ENCODE data around the gene GBP6.
"Not testable (repeated sequence)": the region's sequence is repeated elsewhere in the genome, so short reads cannot be mapped to it uniquely, and the experiment has no call there.

GBP6 gene, protein sequence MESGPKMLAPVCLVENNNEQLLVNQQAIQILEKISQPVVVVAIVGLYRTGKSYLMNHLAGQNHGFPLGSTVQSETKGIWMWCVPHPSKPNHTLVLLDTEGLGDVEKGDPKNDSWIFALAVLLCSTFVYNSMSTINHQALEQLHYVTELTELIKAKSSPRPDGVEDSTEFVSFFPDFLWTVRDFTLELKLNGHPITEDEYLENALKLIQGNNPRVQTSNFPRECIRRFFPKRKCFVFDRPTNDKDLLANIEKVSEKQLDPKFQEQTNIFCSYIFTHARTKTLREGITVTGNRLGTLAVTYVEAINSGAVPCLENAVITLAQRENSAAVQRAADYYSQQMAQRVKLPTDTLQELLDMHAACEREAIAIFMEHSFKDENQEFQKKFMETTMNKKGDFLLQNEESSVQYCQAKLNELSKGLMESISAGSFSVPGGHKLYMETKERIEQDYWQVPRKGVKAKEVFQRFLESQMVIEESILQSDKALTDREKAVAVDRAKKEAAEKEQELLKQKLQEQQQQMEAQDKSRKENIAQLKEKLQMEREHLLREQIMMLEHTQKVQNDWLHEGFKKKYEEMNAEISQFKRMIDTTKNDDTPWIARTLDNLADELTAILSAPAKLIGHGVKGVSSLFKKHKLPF

DNA sequence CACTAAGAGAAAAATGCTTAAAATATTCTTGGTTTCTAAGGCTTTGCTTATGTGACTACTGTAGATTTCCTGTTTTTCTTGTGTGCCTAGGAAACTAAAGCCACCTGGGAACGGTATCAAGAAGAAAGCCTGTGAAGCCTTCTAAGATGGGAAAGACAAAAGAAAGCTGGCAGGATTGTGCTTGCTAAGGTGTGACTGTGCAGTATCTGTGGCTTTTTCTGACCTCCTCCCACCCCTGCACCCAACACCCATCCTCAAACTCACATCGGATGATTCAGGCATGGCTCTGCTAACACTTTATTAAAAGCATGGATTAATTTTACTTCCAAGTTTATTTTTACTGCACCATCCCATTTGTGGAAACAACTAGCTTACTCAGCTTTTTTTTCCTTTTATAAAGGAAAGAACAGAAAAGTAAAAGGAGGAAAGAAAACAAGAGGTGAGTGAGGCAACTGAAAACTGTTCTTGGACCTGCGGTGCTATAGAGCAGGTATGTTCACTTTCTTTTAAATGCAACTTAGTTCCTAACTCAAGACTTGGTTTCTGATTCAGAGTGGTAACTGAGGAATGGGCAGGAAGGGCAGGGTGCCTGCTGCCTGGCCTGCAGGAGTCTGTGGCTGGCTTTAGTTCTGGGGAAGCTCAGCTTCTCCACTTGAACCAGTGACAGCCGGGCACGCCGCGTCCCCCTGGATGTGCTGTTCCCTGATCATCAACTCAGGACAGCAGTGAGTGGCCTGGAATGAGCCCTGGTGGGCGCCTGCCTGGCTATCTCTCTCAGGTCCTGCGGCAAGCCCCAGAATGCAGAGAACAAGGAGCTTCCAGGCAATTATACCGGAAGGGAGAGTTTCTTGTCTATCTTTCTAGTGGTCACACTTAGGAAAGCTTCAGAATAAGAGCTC lies at the start of gene GBP6:
Gene GBP6, plus strand, starts transcription at position 422 of the 899 bp plus-strand sequence. CDS start 4,493 bp downstream, outside the sequence.
- DNase-seq (ENCODE audit: low read depth, low spot score): peak; percentile 15

DNA sequence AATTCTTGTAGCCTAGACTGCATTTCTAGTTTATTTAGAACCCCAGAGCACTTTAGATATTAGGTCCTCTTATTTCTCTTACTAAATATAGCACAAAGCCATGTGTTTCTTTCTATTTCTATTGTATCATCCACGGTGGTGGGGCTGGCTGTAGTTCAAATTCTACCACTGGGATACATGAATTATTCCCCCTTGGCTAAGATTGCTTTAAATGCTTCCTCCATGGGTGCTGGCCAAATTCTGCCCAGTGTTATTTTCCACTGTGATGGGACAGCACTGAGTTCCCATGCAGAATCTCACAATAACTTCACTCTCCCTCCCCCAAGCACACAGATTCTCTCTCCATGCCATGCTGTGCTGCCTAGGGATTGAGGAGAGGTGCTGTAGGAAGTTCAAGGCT lies 41.5 kb upstream of the GBP6 start:
- peak; percentile 26 for DNase-seq (ENCODE audit: low read depth, low spot score)

DNA sequence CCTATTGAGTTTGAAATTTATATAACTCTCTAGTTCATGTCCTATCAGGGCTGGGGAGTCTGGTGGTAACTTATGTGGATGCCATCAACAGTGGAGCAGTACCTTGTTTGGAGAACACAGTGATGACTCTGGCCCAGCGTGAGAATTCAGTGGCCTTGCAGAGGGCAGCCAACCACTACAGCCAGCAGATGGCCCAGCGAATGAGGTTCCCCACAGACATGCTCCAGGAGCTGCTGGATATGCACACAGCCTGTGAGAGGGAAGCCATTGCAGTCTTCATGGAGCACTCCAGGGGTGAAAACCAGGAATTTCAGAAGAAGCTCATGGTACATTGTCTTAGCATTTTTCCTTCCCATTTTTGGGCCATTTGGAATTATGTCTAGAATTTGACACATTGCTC lies 32.0 kb upstream of the GBP6 start:
- DNase-seq (ENCODE audit: low read depth, low spot score): no peak

DNA sequence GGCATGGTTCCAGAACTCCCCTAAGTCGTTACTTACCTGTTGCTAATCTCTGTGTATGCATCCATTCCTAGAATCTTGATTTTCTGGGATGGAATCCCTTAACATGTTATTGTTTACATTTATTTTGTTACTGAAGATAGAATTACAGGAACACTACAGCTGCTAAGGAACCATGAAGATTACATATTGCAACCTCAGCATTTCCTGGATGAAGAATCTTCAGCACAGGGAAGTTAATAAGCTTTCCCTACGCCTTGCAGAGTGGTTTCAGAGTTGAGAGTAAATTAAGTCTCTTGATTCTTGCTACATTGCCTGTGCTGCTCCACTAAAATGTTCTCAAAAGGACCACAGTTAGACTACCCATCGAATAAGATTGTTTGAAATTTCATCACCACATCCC lies 31.4 kb upstream of the GBP6 start:
- DNase-seq (ENCODE audit: low read depth, low spot score): no peak

DNA sequence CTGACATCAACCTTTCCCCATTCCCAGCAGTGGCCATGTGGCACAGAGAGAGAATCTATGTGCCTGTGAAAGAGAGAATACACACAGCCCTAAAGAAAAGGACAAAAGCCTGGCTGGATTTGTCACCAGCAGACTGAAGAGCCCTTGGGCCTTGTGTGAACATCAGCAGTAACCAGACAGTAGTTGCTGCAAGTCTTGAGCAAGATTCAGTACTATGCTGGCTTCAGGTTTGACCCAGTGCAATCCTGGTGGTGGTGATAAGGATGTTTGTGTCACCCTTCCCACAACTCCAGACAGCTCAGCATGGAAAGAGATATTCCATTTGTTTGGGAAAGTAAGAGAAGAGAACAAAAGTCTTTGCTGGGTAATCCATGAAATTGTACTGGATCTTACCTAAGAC lies 28.4 kb upstream of the GBP6 start:
- DNase-seq (ENCODE audit: low read depth, low spot score): no peak

DNA sequence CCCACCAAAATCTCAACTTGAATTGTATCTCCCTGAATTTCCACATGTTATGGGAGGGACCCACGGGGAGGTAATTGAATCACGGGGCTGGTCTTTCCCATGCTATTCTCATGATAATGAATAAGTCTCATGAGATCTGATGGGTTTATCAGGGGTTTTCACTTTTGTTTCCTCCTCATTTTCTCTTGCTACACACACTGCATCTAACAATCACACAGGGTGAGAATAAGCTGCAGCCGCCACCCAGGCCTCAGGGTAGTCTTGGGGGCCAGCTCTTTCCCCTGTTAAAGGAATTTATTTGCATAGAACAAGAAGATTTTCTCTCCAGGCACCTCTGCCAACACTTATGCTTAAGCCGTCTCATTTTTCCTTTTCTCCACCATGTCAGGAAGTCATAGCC lies 26.0 kb upstream of the GBP6 start:
- no peak for DNase-seq (ENCODE audit: low read depth, low spot score)

DNA sequence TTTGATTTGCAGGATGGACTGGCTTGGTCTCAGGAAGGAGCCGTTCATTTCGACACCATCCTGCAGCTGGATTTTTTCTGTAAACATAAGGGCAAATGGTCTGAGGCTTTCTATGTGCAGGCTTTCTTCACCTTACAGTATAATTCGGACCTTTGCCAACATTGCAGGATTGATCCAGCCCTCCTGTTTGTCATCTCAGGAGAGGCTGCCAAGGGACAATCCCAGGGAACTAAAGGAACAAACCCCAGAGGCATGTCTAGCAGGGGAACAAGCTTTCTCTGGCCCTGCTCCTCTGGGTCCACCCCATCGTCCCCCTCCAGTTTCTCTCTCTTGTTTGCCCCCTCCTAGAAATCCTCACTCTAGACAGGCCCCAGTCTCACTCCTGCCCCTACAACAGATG lies 24.8 kb upstream of the GBP6 start:
- no peak for DNase-seq (ENCODE audit: low read depth, low spot score)

DNA sequence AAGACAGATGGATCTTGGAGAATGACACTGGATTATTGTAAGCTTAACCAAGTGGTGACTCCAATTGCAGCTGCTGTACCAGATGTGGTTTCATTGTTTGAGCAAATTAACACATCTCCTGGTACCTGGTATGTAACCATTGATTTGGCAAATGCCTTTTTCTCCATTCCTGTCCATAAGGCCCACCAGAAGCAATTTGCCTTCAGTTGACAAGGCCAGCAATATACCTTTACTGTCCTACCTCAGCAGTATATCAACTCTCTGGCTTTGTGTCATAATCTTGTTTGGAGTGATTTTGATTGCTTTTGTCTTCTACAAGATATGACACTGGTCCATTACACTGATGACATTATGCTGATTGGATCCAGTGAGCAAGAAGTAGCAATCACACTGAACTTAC lies 18.4 kb upstream of the GBP6 start:
- not testable (repeated sequence) for DNase-seq (ENCODE audit: low read depth, low spot score)

DNA sequence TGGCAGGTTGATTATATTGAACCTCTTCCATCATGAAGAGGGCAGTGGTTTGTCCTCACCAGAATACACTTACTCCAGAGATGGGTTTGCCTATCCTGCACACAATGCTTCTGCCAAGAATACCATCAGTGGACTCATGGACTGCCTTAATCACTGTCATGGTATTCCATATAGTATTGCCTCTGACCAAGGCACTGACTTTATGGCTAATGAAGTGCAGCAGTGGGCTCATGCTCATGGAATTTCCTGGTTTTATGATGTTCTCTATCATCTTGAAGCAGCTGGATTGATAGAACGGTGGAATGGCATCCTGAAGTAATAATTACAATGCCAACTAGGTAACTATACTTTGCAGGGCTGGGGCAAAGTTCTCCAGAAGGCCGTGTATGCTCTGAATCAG lies 16.6 kb upstream of the GBP6 start:
- DNase-seq (ENCODE audit: low read depth, low spot score): no peak

DNA sequence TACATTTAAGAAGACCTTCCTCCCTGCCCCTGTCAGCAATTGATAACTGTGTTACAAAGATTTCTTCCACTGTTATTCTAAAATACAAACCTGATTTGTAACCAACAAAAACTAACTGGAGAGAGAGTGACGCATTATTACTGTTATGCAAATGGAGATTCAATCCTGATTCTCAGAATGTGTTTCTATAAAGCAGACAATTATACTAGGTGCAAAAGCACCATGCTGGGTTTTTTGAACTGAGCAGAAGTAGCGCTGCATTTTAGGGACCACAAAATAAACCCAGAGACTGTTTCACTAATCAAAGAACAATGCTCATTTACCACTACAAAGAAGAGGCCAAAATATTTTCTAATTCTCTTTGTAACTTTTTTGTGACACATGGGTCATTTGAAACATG lies 13.6 kb upstream of the GBP6 start:
- peak; percentile 15 for DNase-seq (ENCODE audit: low read depth, low spot score)

DNA sequence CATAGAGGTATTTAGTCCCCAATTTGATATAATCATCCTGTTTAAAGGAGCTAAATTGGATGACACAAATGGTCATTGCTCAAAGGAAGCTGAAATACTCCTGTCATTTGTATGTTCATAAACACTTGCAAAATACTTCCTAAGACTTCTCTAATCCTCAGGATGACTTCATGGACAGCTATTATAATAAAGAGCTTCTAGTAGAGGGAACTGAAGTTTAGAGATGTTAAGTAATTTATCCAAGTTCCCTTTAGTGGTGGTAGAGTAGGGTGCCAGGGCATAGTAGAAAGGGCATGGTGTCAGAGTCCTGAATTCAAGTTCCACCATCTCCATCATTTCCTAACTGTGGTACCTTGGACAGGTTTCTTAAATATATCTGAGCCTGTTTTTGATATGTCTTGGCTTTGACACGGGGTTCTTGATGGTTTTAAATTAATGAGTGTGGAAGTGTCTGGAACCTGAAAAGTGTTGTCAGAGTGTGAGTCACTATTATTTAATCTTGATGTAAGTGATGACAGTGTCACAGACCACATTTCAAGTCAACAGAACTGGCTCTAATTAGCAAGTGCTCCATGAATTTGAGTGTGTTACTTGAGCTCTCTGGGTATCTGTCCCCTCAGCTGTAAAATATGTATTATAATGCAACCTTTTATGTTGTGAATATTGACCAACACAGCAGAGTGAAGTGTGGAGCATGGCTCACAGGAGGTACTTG lies 12.1 kb upstream of the GBP6 start:
- peak; percentile 26 for DNase-seq (ENCODE audit: low read depth, low spot score)

DNA sequence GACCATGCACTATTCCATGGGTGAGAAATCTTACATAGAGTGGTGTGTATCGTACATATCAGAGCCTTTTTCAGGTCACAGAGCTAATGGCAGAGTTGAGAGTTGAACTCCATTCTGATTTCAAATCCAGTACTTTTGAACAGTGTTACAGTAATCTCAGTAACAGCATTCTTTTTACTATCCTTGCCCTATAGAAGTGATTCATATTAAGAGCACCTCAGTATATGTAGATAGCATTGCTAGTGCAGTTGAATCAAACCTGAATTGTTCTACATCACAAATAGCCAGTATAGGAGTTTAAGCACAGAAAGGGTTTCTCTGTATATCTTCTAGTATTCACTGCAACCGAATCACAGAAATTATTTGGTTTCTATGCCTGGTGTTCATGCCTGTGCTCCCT lies 11.4 kb upstream of the GBP6 start:
- DNase-seq (ENCODE audit: low read depth, low spot score): no peak

DNA sequence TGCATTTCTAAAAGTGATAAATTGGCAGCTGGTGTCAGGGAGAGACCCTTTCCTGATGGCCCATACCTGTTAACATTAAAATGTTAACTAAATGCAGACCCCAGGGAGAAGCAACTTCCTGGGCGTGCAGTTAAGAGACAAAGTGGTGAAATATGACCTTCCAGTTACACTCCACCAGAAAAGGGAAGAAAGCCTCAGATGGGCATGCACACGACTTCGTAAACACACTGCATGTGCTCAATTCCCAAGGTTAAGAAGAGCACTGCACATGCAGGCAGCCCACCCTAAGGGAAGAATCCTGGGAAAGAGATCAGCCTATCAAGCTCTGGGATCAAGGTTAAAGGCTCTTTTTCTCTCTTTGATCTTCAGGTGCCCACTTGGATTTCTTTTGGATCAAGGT lies 9.7 kb upstream of the GBP6 start:
- no peak for DNase-seq (ENCODE audit: low read depth, low spot score)

DNA sequence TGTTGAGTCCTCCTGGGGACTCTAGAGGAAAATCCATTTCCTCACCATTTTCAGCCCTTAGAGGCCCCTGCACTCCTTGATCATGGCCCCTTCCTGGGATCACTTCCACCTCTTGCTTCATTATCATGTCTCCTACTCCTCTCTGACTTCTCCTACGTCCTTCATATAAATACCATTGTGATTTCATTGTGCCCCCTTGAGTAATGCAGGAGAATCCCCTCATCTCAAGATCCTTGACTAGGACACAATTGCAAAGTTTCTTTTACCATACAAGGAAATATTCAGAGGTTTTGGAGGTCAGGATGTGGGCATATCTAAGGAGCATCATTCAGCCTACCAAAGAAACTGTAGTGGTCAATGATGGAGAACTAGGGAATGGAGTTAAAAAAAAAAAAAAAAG lies 8.8 kb upstream of the GBP6 start:
- DNase-seq (ENCODE audit: low read depth, low spot score): no peak

DNA sequence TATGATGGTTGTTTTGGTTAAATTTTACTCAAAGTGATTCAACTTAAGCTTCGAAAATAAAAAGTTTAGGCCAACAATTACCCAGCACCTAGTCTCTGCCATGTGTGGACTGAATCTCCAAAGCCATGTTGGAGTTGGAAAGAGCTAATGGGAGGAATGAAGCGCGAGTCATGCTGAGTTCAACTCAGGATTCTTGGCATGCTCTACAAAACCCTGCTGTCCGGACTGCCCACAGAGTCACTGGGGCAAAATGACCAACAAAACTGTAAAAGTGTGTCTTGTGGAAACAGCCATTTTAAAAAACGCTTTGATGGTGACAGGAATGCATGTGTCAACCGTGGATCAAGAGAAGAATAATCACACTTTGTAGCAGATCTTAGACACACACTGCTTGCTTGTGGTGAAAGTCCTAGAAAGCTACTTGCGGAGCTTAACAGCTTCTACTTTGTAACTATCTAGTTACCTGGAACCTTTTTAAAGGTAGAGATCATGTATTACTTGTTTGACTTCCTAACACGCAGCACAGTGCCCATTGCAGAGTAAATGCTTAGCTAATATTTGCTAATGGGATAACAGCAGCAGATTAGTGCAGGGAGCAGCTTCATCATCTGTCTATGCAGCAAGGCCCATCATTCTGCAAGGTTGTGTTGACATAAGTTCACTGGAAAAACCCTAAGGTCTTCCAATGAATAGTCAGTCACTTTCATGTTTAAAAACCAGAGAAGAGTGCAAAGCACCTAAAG lies 7.0 kb upstream of the GBP6 start:
- DNase-seq (ENCODE audit: low read depth, low spot score): peak; percentile 79

DNA sequence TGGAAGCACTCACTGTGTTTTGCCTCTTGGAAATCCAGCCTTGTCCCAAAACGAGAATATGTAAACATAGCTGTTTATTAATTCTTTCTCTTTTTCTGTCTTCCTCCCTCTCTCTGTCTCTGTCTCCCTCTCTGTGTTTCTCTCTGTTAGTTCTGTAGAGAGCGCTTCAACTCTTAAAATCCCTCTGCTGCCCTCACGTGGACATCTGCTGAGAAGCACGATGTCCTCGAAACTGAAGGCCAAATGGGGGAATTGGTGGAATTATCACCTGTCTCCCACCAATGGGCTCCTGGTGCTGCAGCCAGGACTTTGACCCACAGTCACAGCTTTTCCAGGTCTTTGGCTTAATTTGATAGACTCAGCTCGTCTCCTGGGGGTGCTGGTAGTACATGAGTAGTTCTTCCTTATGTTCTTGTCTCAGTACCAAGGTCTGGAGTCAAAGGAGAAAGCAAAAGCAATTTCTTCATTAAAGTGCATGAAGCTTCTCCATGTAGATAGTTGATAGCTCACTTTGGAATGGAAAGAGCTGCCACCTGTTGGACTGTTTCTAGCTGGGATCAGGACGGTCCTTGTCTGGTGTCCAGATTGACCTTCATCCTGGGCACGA lies 5.5 kb upstream of the GBP6 start:
- DNase-seq (ENCODE audit: low read depth, low spot score): peak; percentile 87

DNA sequence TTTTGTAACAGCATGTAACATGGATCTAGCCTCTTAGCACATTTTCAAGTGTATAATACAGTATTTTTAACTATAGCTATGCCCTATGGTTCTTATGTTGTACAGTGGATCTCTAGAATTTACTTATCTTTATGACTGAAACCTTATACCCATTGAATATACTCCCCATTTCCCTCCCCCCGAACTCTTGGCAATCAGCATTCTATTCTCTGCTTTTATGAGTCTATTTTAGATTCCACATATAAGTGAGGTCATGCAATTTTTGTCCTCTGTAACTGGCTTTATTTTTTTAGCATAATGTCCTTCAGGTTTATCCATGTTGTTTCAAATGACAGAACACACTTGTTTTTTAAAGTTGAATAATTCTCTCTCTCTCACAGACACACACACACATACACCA lies 3.1 kb upstream of the GBP6 start:
- no peak for DNase-seq (ENCODE audit: low read depth, low spot score)

DNA sequence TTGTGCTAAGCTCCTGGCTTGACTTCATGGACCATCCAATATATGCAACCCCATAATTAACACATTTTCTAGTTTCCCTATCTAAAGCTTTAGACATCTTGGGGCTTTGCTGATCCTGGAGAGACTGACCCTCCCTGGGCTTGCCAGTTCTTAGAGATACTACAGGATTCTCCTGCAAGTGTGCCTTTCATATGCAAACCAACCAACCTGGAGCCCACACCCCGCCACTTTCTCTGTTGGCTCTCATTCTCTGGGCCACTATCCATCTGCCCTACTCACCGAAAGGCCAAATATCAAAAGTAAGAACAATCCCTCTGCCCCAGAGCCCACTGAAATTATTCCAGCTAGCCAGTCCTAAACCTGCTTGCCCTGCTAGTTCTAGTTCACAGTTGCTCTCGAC lies 2.2 kb upstream of the GBP6 start:
- DNase-seq (ENCODE audit: low read depth, low spot score): no peak

DNA sequence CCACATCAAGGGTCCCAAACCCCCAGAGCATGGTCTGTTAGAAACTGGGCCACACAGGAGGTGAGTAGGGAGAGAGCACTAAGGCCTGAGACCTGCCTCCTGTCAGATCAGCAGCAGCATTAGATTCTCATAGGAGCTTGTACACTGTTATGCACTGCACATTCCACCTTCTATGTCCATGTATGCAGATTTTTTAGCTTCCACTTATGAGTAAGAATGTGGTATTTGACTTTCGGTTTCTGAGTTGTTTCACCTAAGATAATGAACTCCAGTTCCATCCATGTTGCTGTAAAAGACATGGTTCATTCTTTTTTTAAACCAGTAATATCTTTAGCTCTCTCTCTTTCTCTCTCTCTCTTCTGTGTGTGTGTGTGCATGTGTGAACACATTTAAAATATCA lies 663 bp upstream of the GBP6 start:
- peak; percentile 55 for DNase-seq (ENCODE audit: low read depth, low spot score)

DNA sequence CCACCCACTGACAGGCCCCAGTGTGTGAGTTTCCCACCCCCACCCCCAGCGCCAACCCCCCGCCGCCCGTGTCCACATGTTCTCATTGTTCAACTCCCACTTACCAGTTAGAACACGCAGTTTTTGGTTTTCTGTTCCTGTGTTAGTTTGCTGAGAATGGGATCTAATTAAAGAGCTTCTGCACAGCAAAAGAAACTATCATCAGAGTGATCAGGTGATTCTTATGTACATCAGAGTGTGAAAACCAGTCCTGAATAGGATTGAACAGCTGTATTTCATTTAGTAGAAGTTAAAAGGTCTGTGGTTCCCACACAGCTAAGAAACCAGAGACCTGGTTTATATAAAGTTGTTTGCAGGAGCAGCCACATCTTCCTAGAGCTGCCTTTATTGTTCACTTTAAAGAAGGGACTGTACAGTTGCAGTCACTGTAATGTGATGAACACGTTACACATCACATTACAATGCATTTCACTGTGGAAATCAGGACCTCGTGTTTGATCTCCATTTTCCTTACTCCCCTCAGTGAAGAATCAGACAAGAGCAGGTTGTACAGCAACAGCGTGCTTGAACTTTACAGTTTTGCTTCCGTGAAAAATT lies 1.2 kb downstream of the GBP6 start:
- DNase-seq (ENCODE audit: low read depth, low spot score): no peak

Measured in astrocyte of the hippocampus (primary cell).